GM19023 (cell line): ENCODE data around the gene MARCHF2.

Source experiments
- ATAC-seq: cut with Tn5 transposase; IDR thresholded peaks from one replicate; pipeline ENCODE4 v1.9.1; 2021; ENCODE audit warnings: mild to moderate bottlenecking, moderate library complexity; ENCODE audit not compliant: unreplicated experiment

The MARCHF2 gene

DNA sequence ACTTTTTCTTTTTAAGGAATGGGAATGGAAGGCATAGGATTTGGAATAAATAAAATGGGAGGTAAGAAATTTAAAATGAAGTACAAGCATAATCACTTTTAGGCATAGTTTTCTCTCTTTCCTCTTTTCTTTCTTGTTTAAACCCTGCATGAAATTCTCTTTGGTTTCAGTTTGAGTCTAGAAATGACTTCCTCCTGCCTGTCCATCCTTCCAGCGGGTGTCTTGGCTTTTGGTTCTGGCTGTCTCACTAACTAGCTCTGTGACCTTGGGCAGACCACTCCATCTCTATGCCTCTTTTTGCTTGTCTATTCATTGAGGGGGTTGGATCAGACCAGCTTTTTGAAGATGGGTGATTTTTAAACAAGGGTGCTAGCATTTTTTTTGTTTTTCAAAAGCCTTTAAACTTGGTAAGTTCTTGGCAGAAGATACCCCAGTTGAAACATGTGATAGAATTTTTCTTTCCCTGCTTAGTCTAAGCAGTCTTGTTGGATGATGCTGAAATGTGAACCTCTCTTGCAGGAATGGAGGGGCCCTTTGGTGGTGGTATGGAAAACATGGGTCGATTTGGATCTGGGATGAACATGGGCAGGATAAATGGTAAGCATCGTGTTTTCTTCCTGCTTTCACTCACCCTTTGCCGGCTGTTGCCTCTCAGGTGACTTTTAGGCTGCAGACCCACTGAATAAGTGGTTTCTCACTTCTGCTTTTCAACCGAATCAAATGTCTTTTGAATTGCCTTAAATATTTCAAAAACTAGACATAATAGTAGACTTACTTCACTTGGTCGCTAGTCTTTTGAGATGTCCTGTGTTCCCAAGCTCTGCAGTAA lies 60.8 kb downstream of the MARCHF2 start:
- ATAC-seq, result no peak

DNA sequence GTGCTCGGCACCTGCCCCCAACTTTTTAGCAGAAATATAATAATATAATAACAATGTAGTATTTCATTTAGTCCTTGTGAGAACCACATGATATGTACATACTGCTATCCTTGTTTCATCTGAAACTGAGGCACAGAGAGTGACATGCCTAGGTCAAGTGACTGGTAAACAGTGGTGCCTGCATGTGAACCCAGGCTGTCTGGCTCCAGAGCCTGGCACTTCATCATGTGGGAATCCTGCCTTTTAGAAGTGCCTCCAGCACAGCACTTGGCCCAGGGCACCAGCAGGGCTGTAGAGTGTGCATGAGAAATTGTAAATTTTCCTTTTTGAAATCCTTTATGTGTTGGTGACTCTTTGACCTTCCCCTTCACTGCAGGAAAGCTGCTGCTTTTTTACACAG lies 61.9 kb downstream of the MARCHF2 start:
- ATAC-seq, result no peak

DNA sequence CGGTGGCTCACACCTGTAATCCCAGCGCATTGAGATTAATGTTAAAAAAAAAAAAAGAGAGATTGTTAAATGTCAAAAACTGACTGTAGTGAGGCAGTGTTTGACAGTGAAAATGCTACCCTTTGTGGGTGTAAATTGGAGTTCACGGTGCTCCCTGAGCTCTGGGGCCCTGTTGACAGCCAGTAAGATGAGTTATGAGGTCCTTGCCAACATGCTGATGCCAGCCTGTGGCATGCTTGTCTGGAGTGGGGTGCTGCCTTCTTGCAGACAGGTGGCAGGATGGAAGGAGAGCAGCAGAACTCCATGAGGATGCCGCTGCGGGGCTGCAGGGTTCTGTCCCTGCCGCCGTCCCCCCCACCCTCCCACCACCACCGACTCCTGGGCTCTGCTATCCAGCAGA lies 63.4 kb downstream of the MARCHF2 start:
- no peak for ATAC-seq

DNA sequence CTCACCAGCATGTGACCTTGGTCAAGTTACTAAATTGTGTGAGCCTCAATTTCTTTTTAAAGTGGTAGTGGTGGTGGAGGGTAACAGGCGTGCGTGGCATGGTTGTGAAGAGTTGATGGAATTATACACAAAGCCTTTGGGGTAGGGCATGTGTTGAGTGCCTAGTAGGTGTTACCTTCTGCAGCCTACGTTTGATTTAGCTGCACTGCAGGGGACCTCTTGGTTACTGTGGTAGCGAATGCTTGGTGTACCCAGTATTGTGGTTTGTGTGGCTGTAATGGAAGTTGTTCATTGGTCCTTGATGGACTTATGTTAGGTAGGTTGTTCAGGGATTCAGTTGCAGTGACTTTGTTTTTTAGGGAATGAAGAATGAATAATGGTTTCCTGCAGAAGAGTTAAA lies 64.8 kb downstream of the MARCHF2 start:
- ATAC-seq, result no peak

DNA sequence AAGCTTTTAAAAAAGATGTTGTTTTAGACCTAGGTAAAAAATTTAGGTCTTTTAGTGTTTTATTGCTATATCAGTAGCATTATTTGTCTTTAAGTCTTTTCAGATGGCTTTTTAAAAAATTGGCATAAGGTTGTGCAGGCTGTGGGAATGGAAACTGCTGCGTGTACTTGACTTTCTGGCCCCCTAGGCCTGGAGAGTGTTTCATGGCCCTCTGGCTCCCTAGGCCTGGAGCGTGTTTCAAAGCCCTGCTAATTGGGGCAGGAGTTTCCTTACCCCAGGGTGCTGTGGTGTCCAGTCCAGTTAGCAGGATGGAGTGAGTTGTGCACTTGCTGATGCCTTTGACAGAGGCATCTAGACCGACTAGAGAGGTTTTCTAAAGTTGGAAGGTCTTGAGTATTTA lies 65.5 kb downstream of the MARCHF2 start:
- ATAC-seq, result no peak

DNA sequence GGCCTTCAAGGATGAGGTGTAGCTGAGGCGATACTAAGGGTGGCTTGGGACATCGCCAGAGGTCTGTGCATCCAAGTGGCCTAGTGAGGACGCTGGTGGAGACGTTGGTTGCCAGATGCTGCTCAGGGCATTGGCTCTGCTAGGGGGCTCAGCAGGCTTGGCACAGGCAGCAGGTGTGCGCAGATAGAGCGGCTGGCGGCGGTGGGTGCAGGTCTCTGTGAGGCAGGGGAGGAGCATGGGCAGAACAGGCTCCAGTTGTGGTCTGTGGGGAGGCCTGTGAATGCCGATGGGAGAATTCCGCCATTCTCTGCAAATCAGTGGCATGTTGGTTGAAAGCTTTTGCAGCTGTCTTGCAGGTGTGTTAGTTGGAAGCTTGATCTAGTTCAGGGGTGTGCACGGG lies 68.1 kb downstream of the MARCHF2 start:
- no peak for ATAC-seq

DNA sequence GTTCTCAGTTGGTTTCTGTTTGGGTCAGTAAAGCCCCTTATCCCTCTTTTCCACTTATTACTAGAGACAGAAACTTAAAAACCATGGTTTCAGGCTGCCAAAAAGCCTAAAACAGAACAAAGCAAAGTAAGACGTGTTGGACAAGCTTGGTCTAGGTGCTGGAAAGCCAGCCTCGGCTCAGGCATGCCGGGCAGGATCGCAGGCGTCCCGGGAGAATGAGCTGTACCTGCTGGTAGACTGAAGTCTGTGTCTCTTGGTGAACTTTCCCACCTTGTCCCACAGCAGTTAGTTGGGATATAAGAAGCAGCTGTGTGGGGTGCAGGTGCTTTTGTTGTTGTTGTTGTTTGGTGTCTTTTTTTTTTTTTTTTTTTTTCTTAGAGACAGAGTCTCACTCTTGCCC lies 68.5 kb downstream of the MARCHF2 start:
- no peak for ATAC-seq

DNA sequence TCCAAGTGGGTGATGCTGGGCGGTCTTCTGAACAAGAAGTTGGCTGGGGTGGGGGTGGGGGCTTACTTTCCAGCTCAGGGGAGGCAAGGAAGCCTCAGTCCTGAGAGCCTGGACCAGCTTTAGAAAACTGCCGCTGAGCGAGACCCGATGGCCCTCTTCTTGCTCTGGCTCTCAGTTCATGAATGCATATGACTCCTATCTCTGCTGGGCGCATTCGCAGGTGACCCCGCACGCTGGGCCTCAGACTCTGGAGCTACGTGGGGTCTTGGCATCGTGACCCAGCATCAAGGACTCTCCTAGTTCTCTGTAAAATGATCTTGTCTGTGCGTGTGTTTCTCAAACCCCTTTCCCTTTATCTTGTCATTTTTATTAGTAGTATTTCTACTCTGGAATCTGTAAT lies 69.6 kb downstream of the MARCHF2 start:
- no peak for ATAC-seq

DNA sequence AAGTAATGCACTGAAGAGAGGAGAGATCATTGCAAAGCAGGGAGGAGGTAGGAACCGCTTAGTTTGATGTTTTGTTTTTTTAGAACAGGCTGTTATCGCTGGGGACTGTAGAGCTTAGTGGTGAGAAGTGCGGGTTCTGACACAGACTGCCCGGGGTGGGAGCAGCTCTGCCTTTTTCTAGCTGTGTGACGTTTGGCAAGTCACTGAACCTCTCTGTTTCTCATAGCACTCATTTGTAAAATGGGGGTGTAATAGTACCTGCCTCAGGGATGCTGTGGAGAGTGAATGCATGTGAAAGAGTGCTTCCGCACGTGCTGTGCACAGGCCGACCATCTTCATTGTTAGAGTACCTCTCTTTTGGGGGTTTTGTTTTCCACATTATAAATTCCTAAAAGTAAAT lies 70.1 kb downstream of the MARCHF2 start:
- no peak for ATAC-seq

DNA sequence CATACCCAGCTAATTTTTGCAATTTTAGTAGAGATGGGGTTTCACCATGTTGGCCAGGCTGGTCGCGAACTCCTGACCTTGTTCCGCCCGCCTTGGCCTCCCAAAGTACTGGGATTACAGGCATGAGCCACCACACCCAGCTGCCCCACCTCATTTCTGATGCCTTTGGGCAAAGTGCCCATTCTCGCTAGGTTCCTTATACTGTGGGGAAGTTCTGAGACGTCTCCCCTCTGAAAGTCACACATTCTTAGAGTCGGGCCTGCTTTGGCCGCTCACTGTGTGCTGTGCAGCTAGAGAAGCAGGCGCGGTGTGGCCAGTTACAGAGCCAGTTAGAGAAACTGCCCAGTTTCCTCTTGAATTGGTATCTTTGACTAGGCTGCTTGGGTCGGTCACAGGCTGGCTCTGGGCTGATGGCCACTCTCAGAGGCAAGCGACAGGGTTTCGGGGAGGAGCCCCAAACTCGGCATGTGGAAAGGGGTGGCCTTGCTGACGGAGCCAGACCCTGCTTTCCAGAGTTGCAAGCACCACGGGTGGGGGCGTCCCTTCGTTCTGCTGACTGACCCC lies 71.3 kb downstream of the MARCHF2 start:
- no peak for ATAC-seq

DNA sequence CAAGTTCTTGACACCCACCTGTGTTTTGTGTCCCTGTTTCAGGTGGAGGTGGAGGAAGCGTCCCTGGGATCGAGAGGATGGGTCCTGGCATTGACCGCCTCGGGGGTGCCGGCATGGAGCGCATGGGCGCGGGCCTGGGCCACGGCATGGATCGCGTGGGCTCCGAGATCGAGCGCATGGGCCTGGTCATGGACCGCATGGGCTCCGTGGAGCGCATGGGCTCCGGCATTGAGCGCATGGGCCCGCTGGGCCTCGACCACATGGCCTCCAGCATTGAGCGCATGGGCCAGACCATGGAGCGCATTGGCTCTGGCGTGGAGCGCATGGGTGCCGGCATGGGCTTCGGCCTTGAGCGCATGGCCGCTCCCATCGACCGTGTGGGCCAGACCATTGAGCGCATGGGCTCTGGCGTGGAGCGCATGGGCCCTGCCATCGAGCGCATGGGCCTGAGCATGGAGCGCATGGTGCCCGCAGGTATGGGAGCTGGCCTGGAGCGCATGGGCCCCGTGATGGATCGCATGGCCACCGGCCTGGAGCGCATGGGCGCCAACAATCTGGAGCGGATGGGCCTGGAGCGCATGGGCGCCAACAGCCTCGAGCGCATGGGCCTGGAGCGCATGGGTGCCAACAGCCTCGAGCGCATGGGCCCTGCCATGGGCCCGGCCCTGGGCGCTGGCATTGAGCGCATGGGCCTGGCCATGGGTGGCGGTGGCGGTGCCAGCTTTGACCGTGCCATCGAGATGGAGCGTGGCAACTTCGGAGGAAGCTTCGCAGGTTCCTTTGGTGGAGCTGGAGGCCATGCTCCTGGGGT lies 72.7 kb downstream of the MARCHF2 start:
- no peak for ATAC-seq

DNA sequence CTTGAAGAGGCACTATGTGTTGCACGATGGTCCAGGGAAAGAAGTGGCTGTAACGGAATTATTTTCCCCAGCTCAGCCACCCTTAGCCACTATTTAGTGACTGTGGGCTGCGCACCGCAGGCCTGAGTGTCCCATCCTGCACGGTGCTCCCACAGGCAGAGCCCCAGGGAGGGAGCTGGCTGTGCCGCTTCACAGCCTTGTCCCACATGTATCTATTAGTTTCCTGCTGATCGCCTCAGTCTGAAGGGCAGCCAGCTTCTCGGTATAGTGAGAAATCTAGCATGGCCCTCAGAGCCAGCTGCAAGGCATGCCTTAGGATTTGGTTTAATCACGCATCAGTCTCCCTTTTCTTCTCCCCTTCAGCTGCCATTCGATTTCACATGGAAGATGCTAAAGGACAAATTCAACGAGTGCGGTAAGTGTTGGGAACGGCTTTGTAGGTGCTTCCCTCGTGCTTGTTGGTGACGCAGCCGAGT lies 73.6 kb downstream of the MARCHF2 start:
- ATAC-seq, result no peak

DNA sequence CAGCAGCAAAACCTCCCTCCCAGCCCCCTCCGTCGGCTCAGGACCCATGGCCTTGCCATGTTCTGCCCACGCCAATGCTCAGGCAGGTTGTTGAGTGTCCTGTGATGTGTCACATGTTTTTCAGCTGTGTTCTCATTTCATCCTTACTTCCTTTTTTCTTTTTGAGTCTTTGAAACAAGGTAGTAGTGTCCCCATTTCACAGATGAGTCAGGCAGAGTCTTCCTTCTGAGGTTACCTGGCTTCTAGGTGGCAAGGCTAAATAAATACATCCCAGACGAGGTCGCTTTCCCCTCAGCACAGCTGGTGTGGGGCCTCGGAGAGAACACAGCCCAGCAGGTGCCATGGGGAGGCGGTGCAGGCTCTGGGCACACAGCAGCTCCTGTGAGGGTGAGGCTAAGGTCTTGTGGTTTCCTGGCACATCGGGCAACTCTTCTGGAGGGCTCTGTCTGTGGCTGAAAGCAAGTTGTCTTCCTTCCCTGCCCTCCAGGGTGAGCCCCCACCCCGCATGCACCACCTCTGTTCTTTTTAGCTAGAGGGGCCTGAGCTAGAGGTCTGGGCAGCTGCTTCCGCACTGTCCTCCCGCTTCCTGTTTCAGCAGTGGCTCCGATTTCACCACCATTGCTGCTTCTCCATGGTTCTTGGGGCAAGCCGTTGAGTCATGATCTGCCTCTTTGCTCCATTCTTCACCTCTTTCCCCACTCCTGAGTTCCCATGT lies 74.2 kb downstream of the MARCHF2 start:
- no peak for ATAC-seq

DNA sequence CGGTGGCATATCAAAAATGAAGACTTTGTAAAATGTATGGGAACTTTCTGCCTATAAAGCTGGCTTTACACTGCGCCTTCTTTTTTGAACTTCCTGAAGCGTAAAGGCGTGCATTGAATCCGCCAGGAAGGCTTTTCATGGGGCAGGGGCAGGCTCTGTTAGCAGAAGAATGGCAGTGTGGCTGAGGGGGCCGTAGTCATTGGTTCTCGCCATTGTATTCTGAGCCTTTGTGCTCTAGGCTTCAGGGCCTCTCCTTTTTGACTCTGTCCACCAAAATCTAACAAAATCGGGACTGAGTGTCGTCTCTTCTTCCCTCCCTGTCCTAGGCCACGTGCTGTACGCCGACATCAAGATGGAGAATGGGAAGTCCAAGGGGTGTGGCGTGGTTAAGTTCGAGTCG lies 75.3 kb downstream of the MARCHF2 start:
- ATAC-seq, result no peak
